HG03280 (cell line): ENCODE data around the gene ESYT3.

Experiments
- ATAC-seq: cut with Tn5 transposase; IDR thresholded peaks from one replicate; pipeline ENCODE4 v1.9.1; 2021; ENCODE audit warnings: mild to moderate bottlenecking, moderate library complexity; ENCODE audit not compliant: unreplicated experiment

The ESYT3 gene

DNA sequence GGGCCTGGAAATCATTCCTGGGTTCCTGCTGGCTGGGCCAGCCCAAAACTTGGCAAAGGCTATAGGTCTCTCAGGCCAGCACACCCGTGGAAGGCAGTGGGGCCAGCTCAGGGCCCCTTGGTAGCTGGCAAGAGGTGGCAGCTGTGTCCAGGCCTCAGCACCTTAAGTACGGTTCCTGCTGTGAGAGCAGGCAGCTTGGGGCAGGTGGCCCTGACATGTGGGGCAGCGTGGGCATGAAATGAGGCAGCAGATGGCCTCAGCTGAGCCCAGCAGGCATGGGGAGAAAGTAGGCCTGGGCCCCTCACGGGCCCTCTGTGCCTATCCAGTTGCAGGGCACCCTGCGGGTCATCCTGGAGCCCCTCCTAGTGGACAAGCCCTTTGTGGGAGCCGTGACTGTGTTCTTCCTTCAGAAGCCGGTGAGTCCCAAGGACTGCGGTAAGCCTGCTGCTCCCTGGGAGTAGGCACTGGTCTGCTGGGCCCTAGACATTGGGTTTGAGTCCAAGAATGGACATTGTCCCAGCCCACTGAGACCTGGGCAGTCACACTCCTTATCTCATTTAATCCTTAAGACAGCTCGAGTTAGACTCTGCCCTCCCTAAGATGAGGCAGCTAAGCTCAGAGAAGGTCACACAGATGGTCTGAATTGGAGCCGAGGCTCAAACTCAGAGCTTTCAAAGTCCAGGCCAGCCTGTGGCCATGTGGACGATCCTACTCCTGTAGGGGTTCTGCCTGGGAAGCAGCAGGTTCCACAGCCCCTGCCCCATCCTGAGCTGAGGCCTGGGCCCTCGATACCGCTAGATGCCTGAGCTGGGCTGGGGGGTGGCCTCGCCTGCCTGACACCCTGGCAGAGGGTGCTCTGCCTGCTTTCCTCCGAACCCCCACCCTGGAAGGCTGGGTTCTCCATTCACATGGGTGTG, 25.5 kb downstream of the ESYT3 start:
- no peak for ATAC-seq

GRCh38 chr3:138460536-138461205, 26.3 kb downstream of the ESYT3 start:
- ATAC-seq, result no peak

GRCh38 chr3:138461246-138461645, 26.8 kb downstream of the ESYT3 start:
- no peak for ATAC-seq

- ATAC-seq, result no peak
These were observed 27.5 kb downstream of the ESYT3 start for GRCh38 chr3:138461896-138462295.

DNA sequence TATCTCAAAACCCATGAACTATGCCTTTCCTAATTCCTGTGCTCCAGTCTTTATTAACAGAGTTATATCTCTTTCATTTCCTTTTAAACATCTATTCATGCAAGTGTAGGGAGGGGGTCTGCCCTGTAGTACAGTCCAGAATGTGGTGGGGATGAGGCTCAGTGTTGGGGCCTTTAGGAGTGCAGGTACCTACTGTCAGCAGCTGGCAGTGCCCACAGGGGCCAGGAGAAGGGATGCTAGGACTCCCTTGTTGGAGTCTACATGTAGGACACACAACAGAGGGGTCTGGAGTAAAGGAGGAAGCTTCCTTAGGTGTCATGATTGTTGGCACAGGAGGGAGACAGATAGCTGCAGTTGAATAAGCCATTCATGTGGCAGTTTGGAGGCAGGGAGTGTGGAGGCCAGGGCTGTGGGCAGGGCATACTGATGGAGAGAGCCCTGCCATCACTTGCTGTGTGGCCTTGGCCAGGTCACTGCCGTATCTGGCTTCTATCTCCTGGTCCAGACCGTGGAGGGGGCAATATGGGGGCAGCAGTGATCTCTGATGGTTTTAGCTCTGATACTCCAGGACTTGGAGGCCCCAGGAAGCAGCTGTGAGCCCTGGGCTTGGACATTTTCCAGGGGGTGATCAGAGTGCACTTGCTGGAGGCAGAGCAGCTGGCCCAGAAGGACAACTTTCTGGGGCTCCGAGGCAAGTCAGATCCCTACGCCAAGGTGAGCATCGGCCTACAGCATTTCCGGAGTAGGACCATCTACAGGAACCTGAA, 29.5 kb downstream of the ESYT3 start:
- no peak for ATAC-seq

- ATAC-seq, result no peak
These were observed 30.1 kb downstream of the ESYT3 start for GRCh38 chr3:138464491-138464860.

- ATAC-seq, result no peak
These were observed 31.0 kb downstream of the ESYT3 start for GRCh38 chr3:138465451-138465850.

GRCh38 chr3:138465925-138466324, 31.5 kb downstream of the ESYT3 start:
- ATAC-seq, result no peak

DNA sequence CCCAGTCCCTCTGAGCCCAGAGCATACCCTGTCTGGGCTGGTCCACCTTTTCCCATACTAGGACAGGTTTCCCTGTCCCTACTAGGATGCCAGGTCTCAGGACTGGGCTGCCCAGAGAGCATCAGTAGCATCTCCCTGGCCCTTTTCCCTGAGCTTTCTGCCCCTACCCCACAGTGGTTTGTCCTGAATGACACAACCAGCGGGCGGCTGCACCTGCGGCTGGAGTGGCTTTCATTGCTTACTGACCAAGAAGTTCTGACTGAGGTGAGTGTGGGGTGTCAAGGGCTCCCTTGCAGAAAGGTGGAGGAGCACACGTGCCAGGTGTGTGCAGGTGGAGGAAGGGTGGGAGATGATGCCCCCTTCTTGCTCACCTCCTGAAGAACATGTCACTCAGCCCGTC, 33.5 kb downstream of the ESYT3 start:
- ATAC-seq, result no peak

- ATAC-seq, result no peak
These were observed 34.0 kb downstream of the ESYT3 start for GRCh38 chr3:138468451-138468850.

DNA sequence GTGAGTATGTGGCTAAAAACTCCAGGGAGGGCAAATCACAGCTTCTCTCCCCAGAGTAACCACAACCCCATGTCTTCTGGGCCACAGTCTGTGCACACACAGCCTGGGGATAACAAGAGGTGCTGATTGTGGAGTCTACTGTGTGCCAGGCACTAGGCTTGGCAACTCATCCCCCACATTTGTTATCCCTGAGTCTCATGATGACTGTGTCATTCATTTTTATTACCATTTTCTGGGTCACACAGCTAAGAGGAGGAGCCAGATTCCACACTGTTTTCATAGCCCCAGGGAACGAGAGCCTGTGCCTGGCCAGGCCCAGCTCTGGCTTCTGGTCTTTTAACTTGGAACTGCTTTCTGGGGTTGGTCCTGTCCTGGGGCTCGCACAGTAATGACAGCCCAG, 34.5 kb downstream of the ESYT3 start:
- ATAC-seq, result no peak

DNA sequence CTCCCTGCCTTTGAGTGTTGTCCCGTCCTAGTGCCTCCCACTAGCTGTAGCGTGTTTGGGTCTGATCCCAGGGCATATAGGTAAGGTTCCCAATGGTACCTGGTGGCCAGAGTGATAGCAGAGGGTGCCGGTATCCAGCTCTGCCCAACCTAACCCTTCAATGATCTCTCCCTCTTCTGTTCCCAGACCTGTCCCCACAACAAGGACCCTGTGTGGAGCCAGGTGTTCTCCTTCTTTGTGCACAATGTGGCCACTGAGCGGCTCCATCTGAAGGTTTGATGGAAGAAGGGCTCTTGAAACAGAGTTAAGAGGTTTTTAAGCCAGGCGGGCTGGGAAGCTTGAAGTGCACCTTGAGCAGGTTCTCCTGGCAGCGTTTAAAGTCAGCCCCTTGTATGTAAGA, 35.5 kb downstream of the ESYT3 start:
- ATAC-seq, result no peak

DNA sequence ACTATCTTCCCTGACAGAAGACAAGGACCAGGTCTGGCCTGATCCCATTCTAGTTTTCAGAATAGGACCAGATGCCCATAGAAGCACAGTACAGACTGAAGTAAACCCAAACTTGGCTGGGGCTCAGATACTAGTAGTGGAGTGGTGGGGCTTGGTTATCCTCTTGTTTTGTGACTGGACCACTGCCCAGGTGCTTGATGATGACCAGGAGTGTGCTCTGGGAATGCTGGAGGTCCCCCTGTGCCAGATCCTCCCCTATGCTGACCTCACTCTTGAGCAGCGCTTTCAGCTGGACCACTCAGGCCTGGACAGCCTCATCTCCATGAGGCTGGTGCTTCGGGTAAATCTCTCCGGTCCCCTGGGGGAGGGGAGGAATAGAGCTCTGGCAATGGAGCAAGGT, 36.3 kb downstream of the ESYT3 start:
- no peak for ATAC-seq

DNA sequence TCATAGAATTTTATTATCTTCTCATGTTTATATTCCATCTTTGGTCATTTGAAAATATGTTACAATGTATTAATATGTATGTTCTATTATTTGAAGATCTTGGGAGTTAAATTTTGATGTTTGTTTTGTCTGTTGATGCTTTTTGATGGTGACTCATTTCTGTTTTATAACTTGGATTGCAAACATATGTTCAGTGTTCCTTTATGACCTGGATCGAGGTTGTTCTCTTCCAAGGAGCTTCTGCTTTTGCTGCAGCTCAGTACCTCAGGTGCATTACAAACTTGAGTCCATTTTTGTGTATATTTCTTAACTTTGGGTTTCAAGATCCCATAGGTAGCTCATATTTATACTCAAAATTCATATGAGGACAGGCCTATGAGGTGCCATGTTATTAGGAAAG, 37.1 kb downstream of the ESYT3 start:
- ATAC-seq, result no peak

- ATAC-seq, result no peak
These were observed 37.9 kb downstream of the ESYT3 start for GRCh38 chr3:138472141-138472825.

DNA sequence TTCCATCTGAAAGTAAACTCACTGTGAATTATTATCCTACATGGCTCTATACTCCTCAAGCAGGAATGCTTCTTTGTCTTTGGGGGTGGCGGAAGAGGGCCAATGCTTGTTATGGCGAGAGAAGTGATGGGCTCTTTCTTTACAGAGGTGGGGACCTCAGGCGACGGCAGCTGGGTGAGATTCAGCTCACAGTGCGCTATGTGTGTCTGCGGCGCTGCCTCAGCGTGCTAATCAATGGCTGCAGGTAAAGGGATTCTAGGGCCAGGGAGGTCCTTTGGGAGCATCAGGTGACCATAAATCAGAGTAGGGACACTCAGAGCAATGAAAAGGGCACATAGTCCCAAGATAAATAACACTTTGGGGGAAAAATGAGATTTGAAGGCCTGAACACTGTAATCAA, 39.0 kb downstream of the ESYT3 start:
- ATAC-seq, result no peak

- no peak for ATAC-seq
These were observed 39.7 kb downstream of the ESYT3 start for GRCh38 chr3:138474163-138474562.

DNA sequence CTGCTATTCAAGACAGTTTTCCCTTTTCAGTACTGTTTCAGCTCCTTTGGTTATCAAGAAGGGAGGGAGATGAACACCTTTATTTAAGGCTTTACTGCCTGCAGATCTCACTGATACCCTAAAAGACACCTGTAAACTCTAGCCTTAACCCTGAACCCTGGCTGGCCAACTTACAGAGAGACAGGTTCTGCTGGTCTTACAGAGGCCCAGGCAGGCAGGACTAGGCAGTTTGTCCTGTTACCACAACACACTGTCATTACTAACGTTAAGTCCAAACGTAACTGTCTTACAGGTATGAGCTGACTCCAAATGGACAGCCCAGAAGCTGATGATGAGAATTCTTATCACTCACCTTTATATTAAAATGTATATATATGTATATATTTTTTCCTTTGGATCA, 42.1 kb downstream of the ESYT3 start:
- no peak for ATAC-seq

GRCh38 chr3:138477120-138477519, 42.7 kb downstream of the ESYT3 start:
- ATAC-seq, result no peak

GRCh38 chr3:138477801-138478200, 43.4 kb downstream of the ESYT3 start:
- ATAC-seq, result no peak

DNA sequence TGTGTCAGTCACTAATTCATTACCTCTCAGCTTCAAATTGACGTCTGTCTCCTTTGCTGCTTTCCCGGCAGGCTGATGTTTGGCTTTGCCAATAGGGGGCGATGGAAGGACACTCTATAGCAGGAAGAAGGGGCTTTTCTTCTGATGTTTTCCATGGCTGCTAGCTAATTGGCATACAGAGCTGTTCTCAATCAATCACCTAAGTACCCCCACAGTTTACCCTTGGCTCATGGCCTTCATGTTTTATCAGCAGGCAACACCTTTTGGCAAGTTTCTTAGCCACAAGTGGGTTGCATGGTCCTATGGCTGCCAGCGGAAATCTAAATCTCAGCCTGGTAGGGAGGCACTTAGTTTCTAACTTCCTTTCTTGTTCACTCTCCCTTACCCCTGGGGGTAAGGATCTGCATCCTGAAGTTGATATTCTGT, 45.0 kb downstream of the ESYT3 start:
- peak; percentile 52 for ATAC-seq
